HG03460 (cell line): ENCODE data around the gene DYNLL2.
"Not testable (repeated sequence)": the region's sequence is repeated elsewhere in the genome, so short reads cannot be mapped to it uniquely, and the experiment has no call there.

Experiments used
- ATAC-seq: cut with Tn5 transposase; IDR thresholded peaks from one replicate; pipeline ENCODE4 v1.9.1; 2021; ENCODE audit not compliant: unreplicated experiment

Gene DYNLL2

DNA sequence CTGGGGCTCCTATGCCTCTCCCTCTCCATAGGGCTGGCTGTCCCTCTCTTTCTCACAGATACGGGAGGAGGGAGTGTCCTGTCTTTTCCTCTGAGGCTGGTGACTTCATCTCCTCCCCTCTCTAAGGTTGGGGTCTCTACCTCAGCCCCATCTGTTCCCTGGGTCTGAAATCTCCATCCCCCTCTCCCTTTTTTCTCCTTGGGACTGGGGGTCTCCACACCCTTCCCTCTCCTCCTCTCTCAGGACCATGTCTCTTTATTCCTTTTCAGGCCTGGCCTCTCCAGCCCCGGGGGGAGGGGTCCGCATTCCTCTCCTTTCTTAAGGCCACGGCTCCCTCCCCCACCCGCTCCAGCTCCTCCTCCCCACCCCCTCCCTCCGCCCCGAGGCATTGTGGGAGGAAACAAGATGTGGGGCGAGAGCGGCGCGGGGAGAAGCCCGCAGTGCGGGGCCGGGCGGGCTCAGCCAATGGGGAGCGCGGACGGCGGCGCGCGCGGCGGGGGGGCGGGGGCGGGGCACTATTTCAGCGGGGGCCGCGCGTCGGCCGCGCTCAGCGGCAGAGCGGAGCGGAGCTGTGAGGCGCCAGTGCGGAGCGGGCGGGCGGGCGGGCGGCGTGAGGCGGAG, at the start of gene DYNLL2:
Gene DYNLL2 (plus strand): TSS at position 550 of the 621 bp plus-strand sequence. CDS start 3,672 bp downstream, outside the sequence.
- peak; percentile 69 for ATAC-seq

DNA sequence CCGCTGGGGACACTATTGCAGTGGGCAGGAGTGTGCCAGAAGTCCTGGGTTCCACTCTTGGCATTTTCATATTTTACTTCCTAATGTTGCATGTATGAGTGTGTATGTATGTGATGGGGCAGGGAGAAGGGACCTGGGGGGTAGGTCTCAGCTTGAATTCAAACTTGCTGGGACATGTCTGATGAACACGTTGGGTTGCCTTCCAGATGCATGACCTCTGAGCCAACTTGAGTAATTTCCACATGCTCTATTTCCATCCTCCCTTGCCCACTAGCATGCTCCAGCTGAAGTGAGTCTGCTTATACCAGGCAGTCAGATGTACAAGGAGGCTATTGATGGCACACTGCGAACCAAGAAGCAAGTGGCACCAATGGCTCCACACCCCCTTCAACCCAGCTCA, 43.2 kb upstream of the DYNLL2 start:
- no peak for ATAC-seq

DNA sequence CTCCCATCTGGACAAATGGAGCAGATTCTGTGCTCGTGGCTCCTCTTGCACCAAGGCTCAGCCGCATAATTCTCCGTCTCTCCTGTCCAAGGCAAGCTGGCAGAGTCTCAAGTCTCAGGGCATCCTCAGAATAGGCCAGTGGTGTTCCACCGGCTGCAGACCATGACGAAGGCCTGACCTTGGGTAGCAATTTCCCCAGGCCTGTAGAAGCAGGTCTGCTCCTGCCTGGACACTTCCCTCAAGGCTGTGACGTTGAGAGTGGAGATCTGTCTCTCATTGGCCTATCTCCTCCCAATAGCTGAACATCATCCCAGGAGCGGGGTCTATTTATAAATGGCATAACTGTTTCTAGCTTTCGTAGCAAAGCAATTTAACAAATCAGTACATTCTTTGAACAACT, 42.8 kb upstream of the DYNLL2 start:
- ATAC-seq, result no peak

DNA sequence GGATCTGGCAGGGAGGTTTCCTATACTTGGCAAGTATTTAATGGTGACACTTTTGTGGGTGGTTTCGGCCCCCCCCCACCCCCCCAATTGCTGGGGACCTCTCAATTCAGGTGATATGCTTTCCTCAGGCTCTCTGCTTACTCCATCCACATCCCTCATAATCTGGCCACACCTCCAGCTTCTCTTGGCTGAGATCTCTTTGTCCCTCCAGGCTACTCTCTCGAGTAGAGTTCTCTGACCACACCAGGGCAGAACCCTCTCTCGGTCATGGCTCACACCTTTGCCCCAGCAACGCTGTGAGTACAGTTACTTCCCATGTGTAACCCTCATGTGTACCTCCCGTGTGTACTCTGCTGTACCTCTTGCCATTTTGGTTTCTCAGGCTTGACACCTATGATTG, 42.1 kb upstream of the DYNLL2 start:
- no peak for ATAC-seq

DNA sequence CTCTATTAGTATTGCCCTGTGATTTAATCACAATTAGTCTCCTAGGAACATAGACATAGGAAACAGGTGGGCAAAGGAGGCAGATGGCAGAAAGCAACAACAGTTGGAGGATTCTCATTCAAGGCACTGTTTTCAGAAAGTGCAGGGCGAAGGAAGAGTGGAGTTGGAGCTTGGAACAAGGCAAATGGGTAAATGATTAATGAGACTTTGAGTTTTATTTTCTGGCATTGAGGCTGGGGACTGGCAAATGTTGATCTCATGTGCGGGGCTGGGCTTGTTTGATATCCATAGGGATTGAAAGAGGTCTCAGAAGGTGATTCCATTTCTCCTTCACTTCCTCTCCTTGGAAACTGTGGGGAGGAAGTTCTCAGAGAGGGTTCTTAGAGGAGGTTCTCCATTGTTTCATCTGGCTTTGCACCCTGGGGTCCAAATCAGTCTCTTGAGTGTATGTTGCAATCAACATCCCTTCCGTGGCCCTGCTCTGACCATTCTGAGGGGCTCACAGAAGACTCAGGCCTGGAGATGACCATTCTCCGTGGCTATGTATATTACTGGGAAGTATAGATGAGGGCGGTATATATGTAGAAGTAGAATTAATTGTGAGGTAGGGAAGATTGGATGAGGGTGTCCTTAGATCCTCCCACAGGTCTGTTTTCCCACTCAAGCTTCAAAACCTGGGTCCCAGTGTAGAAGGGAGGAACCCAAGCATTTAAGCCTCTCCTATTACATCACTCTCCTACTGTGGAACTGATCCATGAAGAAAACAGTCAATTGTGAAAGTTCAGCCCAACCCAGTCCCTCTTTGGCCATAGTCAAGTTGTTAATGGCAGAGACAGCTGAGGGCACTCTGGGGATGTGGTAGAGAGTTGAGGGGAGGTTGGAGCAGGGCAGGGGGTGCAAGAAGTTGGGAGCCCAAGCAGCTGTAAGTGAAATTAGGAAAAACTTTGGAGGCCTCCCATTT, 39.7 kb upstream of the DYNLL2 start:
- ATAC-seq, result no peak

DNA sequence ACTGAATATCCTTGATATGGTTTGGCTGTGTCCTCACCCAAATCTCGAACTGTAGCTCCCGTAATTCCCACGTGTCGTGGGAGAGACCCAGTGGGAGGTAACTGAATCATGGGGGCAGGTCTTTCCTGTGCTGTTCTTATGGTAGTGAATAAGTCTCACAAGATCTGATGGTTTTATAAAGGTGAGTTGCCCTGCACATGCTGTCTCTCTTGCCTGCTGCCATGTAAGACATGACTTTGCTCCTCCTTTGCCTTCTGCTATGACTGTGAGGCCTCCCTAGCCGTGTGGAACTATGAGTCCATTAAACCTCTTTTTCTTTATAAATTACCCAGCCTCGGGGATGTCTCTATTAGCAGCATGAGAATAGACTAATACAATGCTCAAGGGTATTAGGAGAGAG, 39.0 kb upstream of the DYNLL2 start:
- not testable (repeated sequence) for ATAC-seq

DNA sequence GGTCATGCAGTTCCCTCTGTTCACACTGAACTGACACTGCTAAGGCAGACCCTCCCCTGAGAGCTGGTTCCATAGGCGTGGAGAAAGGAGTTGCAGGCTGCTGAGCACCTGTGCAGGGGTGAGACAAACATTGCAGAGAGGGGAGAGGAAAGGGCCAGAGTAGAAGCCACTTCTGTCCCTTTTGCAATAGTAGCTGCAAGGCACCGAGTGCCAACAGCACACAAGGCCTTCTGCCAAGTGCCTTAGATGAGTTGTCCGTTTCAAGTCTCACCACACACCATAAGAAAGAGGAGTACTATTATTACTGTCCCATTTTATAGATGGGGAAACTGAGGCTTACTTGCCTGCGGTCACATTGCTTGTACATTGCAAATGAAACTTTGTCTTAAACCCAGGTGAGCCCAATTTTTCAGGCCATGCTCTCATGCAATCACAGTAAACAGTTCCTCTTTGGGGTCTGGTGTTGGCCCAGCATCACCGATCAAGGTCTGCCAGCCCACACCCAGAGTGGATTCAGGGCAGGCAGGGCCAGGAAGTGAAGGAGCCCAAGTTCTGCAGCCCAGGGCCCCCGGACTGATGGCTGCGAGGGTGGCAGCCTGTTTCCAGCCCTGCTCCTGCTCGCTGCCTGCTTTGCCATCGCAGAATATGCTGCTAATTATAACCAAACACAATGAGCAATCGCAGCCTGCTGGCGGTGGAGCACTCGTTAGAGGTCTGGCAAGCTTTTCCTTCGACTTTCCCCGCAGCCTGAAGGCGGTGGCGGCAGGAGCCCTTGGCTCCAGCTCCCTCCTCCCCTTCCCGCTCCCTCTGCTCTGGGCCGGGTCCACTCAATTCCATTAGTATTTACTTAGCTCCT, 36.8 kb upstream of the DYNLL2 start:
- ATAC-seq, result no peak

DNA sequence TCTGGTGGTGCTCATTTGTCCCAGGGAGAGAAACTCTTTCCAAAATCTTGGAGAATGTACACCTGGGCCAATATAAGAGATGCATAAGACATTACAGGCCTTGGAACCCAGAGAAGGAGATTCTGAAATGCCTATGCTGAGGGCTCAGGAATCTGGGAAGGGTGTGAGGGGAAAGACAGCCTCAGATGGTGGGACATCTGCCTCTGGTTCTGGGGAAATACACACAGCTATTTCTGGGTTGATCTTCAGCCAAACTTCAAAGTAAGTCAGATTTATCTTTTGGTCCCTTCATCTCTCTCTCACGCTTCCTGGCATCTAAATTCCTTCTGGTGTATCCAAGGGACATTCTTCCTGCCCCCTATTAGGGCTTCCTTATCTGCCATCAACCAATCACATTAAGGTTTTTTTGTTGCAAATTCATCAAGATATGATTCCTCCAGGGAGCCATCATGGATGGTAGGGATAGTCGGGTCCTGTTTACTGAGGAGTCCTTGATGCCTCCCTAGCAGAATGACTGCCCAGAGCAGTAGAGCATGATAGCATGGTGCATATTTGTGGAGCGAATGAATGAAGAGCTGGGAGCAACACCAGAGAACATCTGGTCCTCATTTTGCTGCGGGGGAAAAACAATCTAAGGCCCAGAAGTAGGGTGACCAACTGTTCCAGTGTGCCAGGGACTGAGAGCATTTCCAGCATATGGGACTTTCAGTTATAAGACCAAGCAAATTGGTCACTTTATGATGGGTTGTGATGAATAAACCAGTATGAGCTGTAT, 35.7 kb upstream of the DYNLL2 start:
- no peak for ATAC-seq

DNA sequence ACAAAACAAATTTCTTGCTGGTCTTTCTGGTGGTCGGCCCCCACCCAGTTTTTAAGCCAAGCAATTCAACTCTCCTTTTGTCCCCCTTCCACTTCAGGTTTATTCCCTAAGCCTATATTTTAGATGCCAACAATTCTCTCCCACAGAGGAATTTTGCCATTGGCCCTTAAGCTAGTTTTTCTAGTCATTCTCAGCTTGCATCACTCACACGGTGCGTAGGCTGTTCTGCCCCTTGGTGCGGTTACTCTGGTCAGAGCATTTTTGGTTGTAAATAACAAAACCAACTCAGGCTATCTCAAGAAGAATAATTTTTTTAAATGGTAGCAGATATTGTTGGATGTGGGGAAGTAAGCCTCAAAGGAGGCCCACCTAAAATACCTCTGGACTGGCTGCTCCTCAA, 33.7 kb upstream of the DYNLL2 start:
- no peak for ATAC-seq

DNA sequence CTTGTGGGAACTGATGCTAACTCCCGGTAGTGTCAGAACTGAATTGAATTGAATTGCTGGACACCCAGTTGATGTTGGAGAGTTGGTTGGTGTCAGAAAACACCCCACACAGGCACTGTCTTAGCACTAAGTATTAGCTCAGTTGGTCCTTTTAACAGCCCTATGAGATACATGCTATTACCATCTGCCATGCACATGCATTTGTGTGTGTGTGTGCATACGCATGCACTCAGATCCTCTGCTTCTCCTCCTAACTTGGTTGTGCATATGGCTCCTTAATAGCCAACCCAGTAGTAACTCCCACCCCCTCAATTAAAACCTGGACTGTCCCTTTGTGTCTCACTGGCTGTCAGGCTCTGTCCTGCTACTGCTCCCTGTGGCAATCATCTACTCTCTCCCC, 32.3 kb upstream of the DYNLL2 start:
- no peak for ATAC-seq

DNA sequence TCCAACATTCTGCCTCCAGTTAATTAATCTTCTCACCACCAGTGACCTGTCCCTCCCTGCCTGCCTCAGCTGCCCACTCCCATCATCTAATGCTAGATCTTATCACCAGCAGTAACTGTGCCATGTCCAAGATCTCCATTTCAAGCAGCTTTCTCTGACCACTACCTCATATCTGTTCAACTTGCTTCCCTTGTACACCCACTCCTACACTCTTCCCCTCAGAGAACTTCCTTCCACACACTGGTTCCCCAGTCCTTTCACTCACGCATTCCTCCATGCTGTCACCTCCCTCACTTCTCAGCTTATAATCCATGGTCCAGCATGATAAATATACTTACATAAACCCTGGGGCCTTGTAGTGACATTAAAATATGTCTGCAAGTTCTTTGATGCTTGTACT, 31.8 kb upstream of the DYNLL2 start:
- no peak for ATAC-seq

DNA sequence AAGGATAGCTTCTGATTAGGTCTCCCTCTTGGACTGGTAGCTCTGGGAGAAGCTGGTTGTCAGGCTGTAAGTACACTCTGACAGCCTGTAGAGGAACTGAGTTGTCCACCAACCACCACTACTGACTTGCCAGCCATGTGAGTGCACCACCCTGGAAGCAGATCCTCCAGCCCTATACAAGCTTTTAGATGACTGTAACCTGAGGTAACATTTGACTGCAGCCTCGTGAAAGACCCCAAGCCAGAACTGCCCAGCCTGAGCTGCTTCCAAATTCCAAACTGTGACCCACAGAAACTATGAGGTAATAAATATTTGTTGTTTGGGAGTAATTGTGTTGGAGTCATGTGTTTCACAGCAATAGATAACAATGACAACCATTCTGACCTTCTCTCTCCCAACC, 30.8 kb upstream of the DYNLL2 start:
- no peak for ATAC-seq

DNA sequence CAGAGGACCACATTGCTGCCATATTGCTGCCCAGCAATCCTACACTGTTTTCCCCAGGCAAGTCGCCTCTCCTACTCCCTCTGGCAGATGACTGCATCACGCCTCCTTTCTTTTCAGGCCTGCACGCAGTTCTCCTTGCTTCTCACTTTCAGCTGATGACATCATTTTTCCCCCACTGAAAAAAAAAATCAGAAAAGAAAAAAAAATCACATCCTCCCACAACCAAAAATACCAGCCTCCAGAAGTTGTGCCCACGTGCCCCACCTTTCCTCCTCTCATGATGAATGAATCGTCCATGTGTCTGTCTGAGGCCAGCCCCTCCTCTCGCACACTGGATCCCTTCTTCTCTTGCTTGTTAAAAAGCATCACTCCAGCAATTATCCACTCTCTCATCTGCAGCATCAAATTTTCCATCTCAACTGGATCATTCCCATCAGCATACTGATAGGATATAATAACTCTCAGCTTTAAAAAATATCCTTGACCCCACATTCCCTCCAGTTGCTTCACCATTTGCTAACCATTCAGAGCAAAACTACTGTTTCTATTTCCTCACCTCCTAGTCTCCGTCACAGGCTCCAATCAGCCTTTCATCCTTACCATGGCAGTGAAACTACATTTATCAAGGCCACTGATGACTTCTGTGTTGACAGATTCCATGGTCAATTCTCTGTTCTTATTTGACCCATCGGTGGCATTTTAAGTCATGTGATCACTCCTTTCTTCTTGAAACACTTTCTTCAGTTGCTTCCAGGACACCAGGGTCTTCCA, 30.1 kb upstream of the DYNLL2 start:
- no peak for ATAC-seq

DNA sequence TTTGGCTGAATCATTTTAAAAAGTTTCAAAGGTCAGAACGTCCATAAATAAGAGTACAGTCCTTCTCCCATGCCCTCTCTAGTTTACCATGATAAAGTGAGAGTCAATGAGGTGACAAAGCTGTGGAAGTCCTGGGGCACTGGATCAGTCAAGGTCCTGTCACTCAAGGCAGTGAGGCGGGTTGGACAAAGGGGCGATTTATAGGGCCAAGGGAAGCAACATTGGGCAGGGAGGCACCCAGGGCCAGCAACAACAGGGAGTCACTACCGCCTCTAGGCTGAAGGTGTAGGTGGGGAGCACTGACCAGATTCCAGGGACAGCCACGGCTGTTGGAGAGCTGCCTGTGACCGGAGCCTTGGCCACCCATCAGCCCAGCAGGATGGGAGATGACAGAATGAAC, 28.6 kb upstream of the DYNLL2 start:
- no peak for ATAC-seq

DNA sequence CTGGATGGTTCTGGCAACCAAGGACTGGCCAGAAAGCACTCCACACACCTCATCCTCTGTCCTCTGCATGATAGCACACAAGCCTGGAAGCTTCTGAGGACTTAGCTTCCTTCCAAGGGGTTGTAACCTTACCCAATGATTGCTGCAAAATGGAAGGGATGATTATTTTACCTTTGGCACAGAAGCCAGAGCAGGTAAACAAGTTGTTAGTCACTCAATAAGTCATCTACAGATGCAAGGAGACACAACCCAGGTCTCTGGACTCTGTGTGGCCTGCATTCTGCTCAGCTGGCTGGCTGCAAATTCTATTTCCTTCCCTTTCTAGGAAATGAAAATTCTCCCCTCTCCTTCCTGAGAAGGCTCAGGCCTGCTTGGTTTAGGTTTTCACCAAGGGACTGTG, 26.7 kb upstream of the DYNLL2 start:
- ATAC-seq, result no peak

DNA sequence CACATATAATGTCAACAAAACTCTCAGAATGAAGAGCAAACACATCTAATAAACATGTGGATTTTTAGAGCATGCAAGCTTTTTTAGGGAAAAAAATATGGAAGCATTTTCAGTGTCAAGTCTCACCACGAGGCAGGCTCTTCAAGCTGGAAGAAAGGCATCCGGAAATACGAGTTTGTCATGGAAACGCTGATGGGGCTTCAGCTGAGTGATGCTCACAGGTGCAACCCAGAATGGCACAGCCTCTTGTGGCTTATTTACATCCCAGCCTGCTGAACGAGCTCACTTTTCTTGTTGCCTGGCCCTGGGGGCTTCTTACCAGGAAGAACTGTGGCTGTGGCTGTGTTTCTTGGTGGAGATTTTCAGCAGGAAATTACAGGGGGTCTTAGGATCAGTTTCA, 24.1 kb upstream of the DYNLL2 start:
- ATAC-seq, result no peak

DNA sequence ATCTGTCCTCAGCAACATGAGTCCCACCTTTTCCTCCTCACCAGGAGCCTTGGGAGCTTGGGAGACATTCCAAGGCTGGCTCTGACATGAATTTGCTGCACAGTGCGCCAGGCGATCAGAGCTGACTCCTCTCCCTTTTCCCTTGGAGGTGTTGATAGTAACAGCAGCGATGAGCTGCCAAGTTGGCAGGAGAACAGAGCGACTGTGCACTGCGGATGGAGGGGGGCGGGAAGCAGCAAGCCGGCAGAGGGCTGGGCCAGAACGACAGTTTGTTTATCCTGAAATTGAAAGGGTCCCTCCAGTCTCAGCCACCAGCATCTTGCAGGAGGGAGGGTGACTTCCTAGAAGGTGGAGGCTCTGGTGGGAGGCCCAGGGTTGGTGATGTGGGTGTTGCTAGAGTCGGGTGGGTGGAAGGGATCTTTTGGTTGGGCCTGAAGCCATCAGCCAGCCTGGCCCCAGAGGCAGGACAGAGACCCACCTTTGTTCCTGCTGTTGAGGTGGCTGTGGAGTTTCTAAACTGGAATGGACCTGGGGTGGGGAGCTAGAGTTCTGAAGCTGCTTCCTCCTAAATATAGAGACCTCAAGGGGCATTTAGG, 22.5 kb upstream of the DYNLL2 start:
- ATAC-seq, result no peak

DNA sequence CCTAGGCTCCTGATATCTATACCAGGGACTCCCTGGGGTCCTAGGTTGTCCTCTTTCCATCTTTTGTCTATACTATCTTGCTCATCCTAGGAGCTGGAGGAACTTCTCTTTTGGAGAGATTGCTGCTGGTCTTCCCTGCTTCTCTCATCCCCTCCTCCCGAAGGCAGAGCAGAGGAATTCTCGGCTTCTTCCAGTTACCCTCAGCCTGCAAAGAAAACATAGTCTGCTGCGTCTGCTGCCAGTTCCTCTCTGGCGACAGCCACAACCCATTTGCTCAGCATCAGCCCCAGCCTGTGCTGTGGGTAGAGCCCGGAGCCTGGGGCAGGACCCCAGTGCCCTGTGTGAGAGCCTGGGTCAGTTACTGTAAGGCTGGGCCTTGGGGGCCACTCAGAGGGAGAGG, 21.5 kb upstream of the DYNLL2 start:
- no peak for ATAC-seq

DNA sequence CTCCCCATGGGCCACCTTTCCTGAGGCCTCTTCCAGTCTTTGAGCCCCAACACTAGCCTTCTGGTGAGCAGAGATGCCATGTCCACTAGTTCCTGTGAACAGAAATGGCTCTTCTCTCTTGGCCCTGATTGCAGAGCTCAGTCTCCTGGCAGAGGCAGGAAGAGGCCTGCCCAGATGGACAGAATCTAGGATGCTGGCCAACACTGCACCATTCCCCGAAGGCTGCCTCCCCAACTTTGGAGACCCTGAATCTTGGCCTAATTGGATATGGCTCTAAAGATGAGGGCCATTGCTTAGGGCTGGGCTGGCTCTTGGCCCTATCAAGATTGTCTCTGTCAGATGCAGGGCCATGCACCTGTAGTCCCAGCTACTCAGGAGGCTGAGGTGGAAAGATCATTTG, 18.0 kb upstream of the DYNLL2 start:
- no peak for ATAC-seq

DNA sequence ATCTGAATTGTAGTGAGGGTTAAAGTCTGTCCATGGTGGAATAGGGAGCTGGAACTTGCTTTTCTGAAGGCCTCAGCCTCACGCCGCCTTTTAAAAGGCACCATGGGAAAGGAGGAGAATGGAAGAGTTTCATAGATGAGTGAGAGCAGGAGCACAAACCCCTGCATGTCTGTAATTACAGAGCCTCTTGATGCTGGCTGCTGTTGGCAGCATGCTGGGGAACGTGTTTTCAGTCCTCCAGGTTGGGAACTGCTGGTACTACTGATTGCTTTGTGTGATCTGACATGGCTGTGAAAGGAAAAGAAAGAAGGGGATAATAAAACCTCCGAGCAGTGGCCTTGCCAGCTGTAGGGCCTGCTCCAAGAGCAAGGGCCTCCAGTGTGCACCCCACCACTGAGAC, 16.8 kb upstream of the DYNLL2 start:
- no peak for ATAC-seq
